ENCODE data around the gene KIF16B. TPM values are rescaled to one million over a fixed set of nuclear protein-coding genes. Genes with fewer than 3 reads are reported as not detected.

KIF16B gene
- total and polyA plus RNA-seq, 7 donors, result 18.9 to 49.7 (median 22.4) TPM

- Histone ChIP-seq H3K4me1 (peaks cover 0 to 10% (median 4%) of the 10 kb centered on the region in 4 donors), H3K27ac (no peak overlapping the region), H3K36me3 (no peaks in the 10 kb centered on the region), H3K4me3 (no peak overlapping the region), H3K27me3 (no peaks in the 10 kb centered on the region), H3K9me3 (no peaks in the 10 kb centered on the region)
- no peak for TF ChIP-seq POLR2AphosphoS5 (IDR thresholded peaks at IDR 0.05)
- intact Hi-C loops (cut with DNase I), result no loop called here
- no peak for DNase-seq
- 94 to 97% methylated on average over 5 of the region's 5 CpGs for WGBS, 2 donors
Observed at GRCh38 chr20:16553101-16553500, 20.1 kb downstream of the KIF16B start.

DNA sequence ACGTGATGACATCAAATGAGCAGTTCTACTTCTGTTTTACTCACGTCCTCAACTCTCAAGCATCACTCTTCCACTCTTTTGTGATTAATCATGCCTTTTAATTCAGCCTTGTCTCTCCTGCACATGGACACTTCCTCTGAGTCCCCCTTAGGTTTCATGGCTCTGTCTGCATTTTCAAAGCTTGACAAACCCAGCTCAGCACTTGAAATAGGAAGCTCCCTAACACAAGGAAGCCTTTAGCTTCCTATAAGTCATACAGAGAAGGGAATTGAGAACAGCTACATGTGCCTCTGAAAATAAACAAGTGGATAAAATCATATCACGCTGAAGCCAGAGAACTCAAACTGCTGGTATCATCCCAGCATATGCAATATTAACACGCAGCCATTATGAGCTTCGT lies 21.2 kb downstream of the KIF16B start:
- Histone ChIP-seq H3K36me3 (no peaks in the 10 kb centered on the region), H3K27me3 (no peaks in the 10 kb centered on the region), H3K9me3 (no peaks in the 10 kb centered on the region), H3K4me3 (no peak overlapping the region), H3K4me1 (peaks cover 0 to 10% (median 4%) of the 10 kb centered on the region in 4 donors), H3K27ac (no peak overlapping the region)
- TF ChIP-seq POLR2A (IDR thresholded peaks at IDR 0.05) (no peak), EP300 (IDR thresholded peaks at IDR 0.05) (no peak), POLR2AphosphoS5 (IDR thresholded peaks at IDR 0.05) (no peak)
- TF ChIP-seq, protein P1, sequence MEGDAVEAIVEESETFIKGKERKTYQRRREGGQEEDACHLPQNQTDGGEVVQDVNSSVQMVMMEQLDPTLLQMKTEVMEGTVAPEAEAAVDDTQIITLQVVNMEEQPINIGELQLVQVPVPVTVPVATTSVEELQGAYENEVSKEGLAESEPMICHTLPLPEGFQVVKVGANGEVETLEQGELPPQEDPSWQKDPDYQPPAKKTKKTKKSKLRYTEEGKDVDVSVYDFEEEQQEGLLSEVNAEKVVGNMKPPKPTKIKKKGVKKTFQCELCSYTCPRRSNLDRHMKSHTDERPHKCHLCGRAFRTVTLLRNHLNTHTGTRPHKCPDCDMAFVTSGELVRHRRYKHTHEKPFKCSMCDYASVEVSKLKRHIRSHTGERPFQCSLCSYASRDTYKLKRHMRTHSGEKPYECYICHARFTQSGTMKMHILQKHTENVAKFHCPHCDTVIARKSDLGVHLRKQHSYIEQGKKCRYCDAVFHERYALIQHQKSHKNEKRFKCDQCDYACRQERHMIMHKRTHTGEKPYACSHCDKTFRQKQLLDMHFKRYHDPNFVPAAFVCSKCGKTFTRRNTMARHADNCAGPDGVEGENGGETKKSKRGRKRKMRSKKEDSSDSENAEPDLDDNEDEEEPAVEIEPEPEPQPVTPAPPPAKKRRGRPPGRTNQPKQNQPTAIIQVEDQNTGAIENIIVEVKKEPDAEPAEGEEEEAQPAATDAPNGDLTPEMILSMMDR (IDR thresholded peaks at IDR 0.05), result no peak
- 75 to 85% methylated on average over 5 of the region's 5 CpGs for WGBS, 2 donors
- intact Hi-C loops (cut with DNase I), result no loop called here
- no peak for DNase-seq

DNA sequence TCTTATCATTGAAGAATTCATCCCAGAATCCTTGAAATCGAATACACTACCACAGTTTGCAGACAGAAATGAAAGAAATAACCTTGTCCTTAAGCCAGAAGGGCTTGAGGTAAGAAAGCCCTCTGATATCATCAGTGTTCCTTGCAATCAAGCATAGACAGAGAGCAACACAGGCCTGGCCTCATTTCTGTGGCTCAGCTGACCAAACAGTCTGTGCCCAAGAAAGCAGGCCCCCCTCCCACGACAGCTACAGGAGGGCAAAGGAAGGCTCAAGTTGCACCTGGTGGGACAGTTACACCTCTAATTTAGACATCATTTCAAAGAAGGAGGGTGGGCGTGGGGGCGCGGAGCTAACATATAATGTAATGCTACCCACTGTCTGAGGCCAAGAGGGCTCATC lies 21.6 kb downstream of the KIF16B start:
- no peak for DNase-seq
- H3K36me3 ChIP-seq, result no peaks in the 10 kb centered on the region
- H3K27ac ChIP-seq, result no peak overlapping the region
- intact Hi-C loops (cut with DNase I), result no loop called here
- H3K27me3 ChIP-seq, result no peaks in the 10 kb centered on the region
- H3K4me1 ChIP-seq, result peaks cover 0 to 10% (median 4%) of the 10 kb centered on the region in 4 donors
- no peaks in the 10 kb centered on the region for H3K9me3 ChIP-seq
- no peak for TF ChIP-seq POLR2A (IDR thresholded peaks at IDR 0.05)
- no peak for TF ChIP-seq EP300 (IDR thresholded peaks at IDR 0.05)
- TF ChIP-seq, protein P1 (IDR thresholded peaks at IDR 0.05), result no peak
- no peak for TF ChIP-seq POLR2AphosphoS5 (IDR thresholded peaks at IDR 0.05)
- no peak overlapping the region for H3K4me3 ChIP-seq
- WGBS, 2 donors, result 86 to 93% methylated on average over 5 of the region's 5 CpGs

DNA sequence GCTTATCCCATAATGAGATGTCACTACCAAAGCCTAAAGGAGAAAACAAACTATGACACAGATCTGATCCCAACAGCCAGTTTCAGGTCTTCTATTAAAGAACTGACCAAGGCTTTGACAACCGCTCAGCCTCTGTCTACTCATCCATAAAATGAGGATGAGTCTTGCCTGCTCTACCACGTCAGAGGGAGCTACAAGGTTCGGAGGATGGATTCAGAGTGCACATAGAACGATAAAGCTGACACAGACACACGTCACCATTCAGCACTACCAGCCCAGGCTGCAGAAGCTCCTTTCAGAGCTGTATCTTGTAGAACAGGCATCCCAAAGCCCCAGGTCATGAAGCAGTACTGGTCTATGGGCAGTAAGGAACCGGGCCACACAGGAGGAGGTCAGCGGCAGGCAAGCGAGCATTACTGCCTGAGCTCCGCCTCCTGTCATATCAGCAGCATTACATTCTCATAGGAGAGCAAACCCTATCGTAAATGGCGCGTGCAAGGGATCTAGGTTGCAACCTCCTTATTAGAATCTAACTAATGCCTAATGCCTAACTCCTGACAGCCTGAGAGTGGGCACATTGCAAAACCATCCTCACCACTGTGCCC lies 25.1 kb downstream of the KIF16B start:
- H3K36me3 ChIP-seq, result no peaks in the 10 kb centered on the region
- 91 to 94% methylated on average over 12 of the region's 12 CpGs for WGBS, 2 donors
- intact Hi-C loops (cut with DNase I), result no loop called here

GRCh38 chr20:16544949-16545348 lies 28.3 kb downstream of the KIF16B start:
- Histone ChIP-seq H3K4me1 (no peaks in the 10 kb centered on the region), H3K36me3 (no peaks in the 10 kb centered on the region), H3K9me3 (no peaks in the 10 kb centered on the region), H3K4me3 (no peak overlapping the region), H3K27me3 (no peaks in the 10 kb centered on the region), H3K27ac (no peak overlapping the region)
- intact Hi-C loops (cut with DNase I), result no loop called here
- DNase-seq, result no peak
- TF ChIP-seq EP300 (IDR thresholded peaks at IDR 0.05) (no peak), POLR2AphosphoS5 (IDR thresholded peaks at IDR 0.05) (no peak), POLR2A (IDR thresholded peaks at IDR 0.05) (no peak)
- TF ChIP-seq, protein P1 (IDR thresholded peaks at IDR 0.05), result no peak
- 81 to 87% methylated on average over 4 of the region's 4 CpGs for WGBS, 2 donors

More for the DNA sequence above, 25.1 kb downstream of the KIF16B start:
- DNase-seq, result no peak
- H3K27ac ChIP-seq, result no peak overlapping the region
- no peaks in the 10 kb centered on the region for H3K4me1 ChIP-seq
- no peaks in the 10 kb centered on the region for H3K9me3 ChIP-seq
- TF ChIP-seq, protein P1 (IDR thresholded peaks at IDR 0.05), result no peak
- TF ChIP-seq POLR2A (IDR thresholded peaks at IDR 0.05) (no peak), POLR2AphosphoS5 (IDR thresholded peaks at IDR 0.05) (no peak), EP300 (IDR thresholded peaks at IDR 0.05) (no peak)
- no peaks in the 10 kb centered on the region for H3K27me3 ChIP-seq
- no peak overlapping the region for H3K4me3 ChIP-seq

Measured in sigmoid colon (tissue), 7 donors.